ENCODE results near the gene P4HA3.

- TF ChIP-seq CTCF (IDR thresholded peaks at IDR 0.05 in 2 of 3, conservative IDR thresholded peaks at IDR 0.05 in 1 of 3; ENCODE audit: borderline replicate concordance in 1 of 3, insufficient read depth in 1 of 3, low read depth in 2 of 3, low read length in 2 of 3) (no peak), POLR2AphosphoS5 (IDR thresholded peaks at IDR 0.05; ENCODE audit: low read depth, low read length) (no peak), RAD21 (IDR thresholded peaks at IDR 0.05; ENCODE audit: low read depth) (no peak), POLR2A (IDR thresholded peaks at IDR 0.05; ENCODE audit: borderline replicate concordance, extremely low read depth, insufficient read depth, insufficient read length) (no peak), EZH2 (IDR thresholded peaks at IDR 0.05) (no peak)
Observed at GRCh38 chr11:74338963-74339362, 27.5 kb upstream of the P4HA3 start.
